Globus pallidus (tissue), 1 donor: ENCODE results near the gene ERMARD.

Experiments
- DNase-seq: peaks from one replicate; pipeline ENCODE4 v3.0.0-alpha.2; 2015; ENCODE audit warnings: low spot score

Gene ERMARD

GRCh38 chr6:169825558-169826225, 74.3 kb downstream of the ERMARD start:
- no peak for DNase-seq

GRCh38 chr6:169826697-169827096, 75.3 kb downstream of the ERMARD start:
- DNase-seq = no peak

GRCh38 chr6:169827290-169827717, 75.9 kb downstream of the ERMARD start:
- no peak for DNase-seq

- DNase-seq = no peak
These were observed 76.8 kb downstream of the ERMARD start for GRCh38 chr6:169828176-169828575.

GRCh38 chr6:169829786-169830185, 78.4 kb downstream of the ERMARD start:
- no peak for DNase-seq

- DNase-seq = no peak
These were observed 79.5 kb downstream of the ERMARD start for GRCh38 chr6:169830876-169831275.
